ENCODE results near the gene OR7C1.

OR7C1 gene

DNA sequence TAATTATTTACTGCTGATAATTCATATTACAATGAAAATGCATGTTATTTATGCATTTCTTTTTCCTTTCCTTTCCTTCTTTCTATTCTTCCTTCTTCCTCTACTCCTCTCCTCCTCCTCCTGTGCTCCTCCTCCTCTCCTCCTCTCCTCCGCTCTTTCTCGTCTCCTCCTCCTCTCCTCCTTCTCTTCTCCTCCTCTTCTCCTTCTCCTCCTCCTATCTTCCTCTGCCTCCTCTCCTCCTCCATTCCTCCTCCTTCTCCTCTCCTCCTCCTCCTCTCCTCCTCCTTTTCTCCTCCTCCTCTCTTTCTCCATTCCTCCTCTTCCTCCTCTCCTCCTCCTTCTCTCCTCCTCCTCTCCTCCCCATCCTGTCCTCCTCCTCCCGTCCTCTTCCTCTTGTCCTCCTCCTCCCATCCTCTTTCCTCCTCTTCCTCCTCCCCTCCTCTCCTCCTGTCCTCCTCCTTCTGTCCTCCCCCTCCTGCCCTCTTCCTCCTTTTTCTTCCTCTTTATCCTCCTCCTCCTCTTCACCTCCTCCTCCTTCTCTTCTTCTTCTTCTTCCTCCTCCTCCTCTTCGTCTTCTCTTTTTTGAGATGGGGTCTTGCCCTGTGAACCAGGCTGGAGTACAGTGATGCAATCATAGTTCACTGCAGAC lies 71.4 kb downstream of the OR7C1 start:
- no peak for DNase-seq

DNA sequence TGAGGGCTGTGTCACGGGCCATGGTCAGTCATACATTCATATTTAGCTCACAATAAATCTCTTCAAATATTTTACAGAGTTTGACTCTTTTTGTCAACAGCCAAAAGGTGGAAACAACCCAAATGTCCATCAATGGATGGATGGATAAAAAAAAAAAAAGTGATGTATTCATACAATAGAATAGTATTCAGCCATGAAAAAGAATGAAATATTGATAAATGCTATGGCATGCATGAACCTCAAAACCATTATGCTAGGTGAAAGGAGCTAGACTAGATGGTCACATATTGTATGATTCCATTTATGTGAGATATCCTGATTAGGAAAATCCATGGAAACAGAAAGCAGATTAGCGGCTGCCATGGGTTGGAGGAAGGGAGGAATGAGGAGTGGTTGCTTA lies 72.9 kb downstream of the OR7C1 start:
- no peak for DNase-seq

DNA sequence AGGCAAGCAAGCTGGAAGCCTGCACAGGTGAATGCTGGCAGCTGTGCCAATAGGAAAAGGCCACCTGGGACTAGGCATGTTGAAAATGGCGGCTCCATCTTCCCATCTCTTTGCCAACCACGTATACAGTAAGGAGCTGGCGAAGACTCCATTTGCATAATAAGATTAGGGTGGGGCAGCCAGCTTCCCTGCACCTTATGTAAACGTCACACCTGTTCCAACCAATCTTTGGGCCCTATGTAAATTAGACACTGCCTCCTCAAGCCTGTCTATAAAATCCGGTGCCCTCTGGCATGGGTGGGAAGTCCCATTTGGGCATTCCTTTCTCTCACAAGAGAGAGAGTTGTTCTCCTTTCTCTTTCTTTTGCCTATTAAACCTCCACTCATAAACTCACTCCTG lies 73.4 kb downstream of the OR7C1 start:
- no peak for DNase-seq

DNA sequence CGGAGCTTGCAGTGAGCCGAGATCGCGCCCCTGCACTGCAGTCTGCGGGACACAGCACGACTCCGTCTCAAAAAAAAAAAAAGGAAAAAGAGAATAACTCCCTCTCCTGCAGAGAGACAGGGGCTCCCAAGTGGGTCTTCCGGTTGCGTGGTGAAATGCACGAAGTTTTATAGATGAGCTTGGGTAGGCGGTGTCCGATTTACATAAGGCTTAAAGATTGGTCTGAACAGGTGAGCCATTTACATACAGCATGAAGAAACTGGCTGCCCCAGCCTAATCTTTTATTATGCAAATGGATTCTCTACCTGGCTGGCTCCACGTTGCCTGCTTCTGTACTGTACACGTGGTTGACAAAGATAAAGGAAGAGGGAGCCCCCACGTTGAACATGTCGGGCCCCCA lies 76.2 kb downstream of the OR7C1 start:
- no peak for DNase-seq

DNA sequence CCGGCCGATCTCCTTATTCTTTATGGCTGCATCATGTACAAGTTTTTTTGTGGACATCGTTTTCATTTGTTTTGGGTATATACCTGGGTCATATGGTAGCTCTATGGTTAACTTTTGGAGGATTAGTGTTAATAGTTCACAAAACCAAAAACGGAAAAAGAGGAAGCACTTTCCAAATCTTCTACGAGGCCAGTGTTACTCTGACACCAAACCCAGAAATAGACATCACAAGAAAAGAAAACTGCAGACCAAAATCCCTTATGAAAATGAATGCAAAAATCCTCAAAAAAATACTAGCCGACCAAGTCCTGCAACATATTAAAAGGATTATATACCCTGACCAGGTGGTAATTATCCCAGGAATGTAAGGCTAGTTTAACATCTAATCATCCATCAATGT lies 86.4 kb downstream of the OR7C1 start:
- DNase-seq: no peak

Data from GDM1 (cell line).